WERI-Rb-1 (cell line): Measurements from ENCODE around the gene ASCL5.

Experiments used
- DNase-seq: peaks from one replicate; pipeline ENCODE4 v3.0.0-alpha.2; 2020
- H3K27ac ChIP-seq: fragments of 250-450 bp; sonication (Bioruptor Pico); 2 replicates; pipeline ENCODE4 v1.5.1; 2020; ENCODE audit warnings: mild to moderate bottlenecking, moderate library complexity
- H3K27me3 ChIP-seq: fragments of 250-450 bp; sonication (Bioruptor Pico); 2 replicates; pipeline ENCODE4 v1.5.1; 2021; ENCODE audit warnings: mild to moderate bottlenecking, low read depth, moderate library complexity; ENCODE audit not compliant: insufficient read depth, severe bottlenecking
- H3K36me3 ChIP-seq: fragments of 250-450 bp; sonication (Bioruptor Pico); 2 replicates; pipeline ENCODE4 v1.5.1; 2020; ENCODE audit warnings: mild to moderate bottlenecking, moderate library complexity
- H3K4me3 ChIP-seq: 2 replicates; pipeline ENCODE4 v1.5.1; 2011; ENCODE audit warnings: low read depth, mild to moderate bottlenecking, control low read depth, low read length
- H3K9me3 ChIP-seq: fragments of 250-450 bp; sonication (Bioruptor Pico); 2 replicates; pipeline ENCODE4 v1.5.1; 2021; ENCODE audit warnings: mild to moderate bottlenecking, moderate library complexity; ENCODE audit not compliant: severe bottlenecking
- TF ChIP-seq, protein P1 (sequence below): IDR thresholded peaks from 2 replicates; pipeline ENCODE4 v1.5.1; 2011; ENCODE audit warnings: low read depth, mild to moderate bottlenecking, control low read depth, inconsistent platforms, low read length

ASCL5 gene

DNA sequence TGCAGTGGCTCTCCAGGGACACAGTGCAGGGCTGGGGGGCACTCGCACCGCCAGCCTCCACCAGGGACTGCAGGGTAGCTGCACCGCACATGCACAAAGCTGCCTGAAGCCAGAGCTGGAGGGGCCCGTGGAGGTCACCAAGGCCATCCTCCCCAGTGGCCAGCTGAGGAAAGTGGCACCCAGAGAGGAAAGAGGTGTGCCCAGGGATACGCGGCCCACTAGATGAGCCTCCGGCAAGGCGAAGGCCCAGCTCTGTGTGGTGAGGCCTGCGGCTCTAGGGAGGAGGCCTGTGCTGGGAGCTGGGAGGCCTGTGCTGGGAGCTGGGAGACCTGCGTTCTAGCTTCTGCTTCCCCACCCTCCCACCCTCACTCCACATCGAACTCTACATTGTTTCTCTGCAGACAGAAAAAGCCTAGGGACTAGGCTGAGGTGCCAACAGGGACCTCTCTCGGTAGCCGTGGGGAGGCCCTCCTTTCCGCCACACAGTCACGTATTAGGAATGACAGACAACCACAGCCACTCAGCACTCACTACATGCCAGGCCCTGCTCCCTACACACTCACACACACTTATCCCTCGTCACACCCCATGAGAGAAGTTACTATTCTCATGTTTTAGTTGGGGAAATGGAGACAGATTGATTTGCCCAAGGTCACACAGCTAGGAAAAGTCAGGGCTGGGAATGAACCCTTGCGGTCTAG is 921 bp upstream of the ASCL5 start:
- peak overlapping the region; percentile 25 for H3K27ac ChIP-seq
- H3K4me3 ChIP-seq, result no peak overlapping the region
- no peaks in the 10 kb centered on the region for H3K27me3 ChIP-seq
- H3K9me3 ChIP-seq, result no peaks in the 10 kb centered on the region
- peaks cover 1% of the 10 kb centered on the region; the same call in 1 of the 2 replicates for H3K36me3 ChIP-seq
- TF ChIP-seq, protein P1, sequence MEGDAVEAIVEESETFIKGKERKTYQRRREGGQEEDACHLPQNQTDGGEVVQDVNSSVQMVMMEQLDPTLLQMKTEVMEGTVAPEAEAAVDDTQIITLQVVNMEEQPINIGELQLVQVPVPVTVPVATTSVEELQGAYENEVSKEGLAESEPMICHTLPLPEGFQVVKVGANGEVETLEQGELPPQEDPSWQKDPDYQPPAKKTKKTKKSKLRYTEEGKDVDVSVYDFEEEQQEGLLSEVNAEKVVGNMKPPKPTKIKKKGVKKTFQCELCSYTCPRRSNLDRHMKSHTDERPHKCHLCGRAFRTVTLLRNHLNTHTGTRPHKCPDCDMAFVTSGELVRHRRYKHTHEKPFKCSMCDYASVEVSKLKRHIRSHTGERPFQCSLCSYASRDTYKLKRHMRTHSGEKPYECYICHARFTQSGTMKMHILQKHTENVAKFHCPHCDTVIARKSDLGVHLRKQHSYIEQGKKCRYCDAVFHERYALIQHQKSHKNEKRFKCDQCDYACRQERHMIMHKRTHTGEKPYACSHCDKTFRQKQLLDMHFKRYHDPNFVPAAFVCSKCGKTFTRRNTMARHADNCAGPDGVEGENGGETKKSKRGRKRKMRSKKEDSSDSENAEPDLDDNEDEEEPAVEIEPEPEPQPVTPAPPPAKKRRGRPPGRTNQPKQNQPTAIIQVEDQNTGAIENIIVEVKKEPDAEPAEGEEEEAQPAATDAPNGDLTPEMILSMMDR, result no peak
- DNase-seq, result no peak

DNA sequence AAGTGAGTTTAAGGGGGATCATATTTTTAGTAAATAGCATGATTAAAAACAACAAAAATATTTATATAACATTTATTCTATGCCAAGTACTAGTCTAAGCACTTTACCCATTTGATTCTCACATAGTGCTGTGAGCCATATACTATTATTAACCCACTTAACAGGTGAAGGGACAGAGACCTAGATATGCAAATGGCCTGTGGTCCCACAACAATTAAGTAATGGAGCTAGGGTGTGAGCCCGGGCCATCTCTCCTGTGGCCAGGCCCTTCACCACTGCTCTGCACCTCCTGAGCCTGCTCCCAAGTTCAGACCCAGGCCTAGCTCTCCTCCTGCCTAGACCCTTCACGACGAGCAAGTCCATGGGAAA is 537 bp downstream of the ASCL5 start:
- H3K27me3 ChIP-seq, result no peaks in the 10 kb centered on the region
- no peaks in the 10 kb centered on the region for H3K9me3 ChIP-seq
- TF ChIP-seq, protein P1, result no peak
- H3K4me3 ChIP-seq, result peak overlapping the region; percentile 27; the same call in 1 of the 2 replicates
- peak overlapping the region; percentile 58 for H3K27ac ChIP-seq
- no peak for DNase-seq
- H3K36me3 ChIP-seq, result no peaks in the 10 kb centered on the region

DNA sequence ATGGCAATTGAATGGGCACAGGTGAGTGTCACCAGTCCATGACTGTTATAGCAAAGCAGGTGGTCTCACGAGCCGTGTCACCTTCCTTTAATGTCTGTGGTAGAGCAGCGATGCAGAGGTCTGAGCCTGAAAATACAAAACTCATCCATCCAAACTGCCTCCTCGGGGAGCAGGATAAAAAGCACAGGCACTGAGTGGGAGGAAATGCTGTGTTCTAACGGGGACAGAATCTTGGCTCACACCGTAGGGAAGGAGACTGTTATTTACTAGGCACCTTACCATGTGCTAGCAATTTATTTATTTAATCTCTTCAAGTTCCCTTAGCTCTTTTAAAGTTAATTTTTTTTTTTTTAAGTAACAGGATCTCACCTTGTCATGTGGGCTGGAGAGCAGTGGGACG is 1.2 kb downstream of the ASCL5 start:
- no peaks in the 10 kb centered on the region for H3K27me3 ChIP-seq

DNA sequence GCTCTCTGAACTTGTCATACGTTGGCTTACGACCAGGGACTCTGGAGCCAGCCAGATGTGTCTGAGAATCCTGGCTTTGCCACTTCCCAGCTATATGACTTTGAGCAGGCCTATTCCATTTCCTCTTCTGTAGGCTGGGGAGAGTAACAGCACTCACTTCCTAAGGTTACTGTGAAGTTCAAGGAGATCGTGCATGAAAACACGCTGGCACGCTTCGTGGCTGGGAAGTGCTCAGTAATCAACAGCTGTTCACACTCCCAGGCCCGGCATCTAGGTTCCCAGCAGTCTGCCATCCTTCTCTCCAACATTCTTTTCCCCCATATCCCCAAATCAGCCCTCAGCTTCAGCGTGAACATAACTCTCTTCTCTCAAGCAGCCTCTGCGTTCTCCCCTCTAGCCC is 2.0 kb downstream of the ASCL5 start:
- H3K27me3 ChIP-seq, result no peaks in the 10 kb centered on the region
- H3K4me3 ChIP-seq, result no peak overlapping the region
- H3K9me3 ChIP-seq, result no peaks in the 10 kb centered on the region
- no peaks in the 10 kb centered on the region for H3K36me3 ChIP-seq
- DNase-seq, result no peak
- TF ChIP-seq, protein P1, result no peak
- H3K27ac ChIP-seq, result no peak overlapping the region

More for the DNA sequence above, 1.2 kb downstream of the ASCL5 start:
- H3K27ac ChIP-seq, result no peak overlapping the region
- no peak overlapping the region for H3K4me3 ChIP-seq
- H3K9me3 ChIP-seq, result no peaks in the 10 kb centered on the region
- TF ChIP-seq, protein P1, result no peak
- no peak for DNase-seq
- no peaks in the 10 kb centered on the region for H3K36me3 ChIP-seq

- no peak for DNase-seq
- no peak overlapping the region for H3K4me3 ChIP-seq
- H3K36me3 ChIP-seq, result no peaks in the 10 kb centered on the region
- TF ChIP-seq, protein P1, result no peak
- no peaks in the 10 kb centered on the region for H3K27me3 ChIP-seq
- H3K9me3 ChIP-seq, result no peaks in the 10 kb centered on the region
- H3K27ac ChIP-seq, result no peak overlapping the region
These were observed 3.1 kb downstream of the ASCL5 start for GRCh38 chr1:201123866-201124265.
